Neural cell (in vitro differentiated cells): ENCODE results near the gene CDCA5.

Experiments
- EZH2 ChIP-seq: fragments of 200-600, 300-800 bp; shearing (Covaris generic), sonication (generic); IDR thresholded peaks from 2 replicates; pipeline ENCODE4 v1.6.1; 2014; ENCODE audit warnings: antibody characterized with exemption, low read length, borderline replicate concordance, mild to moderate bottlenecking; ENCODE audit not compliant: insufficient read depth, poor library complexity, severe bottlenecking
- MXI1 ChIP-seq: fragments of 450-650 bp; conservative IDR thresholded peaks from 2 replicates; pipeline ENCODE4 v1.6.1; 2014; ENCODE audit warnings: antibody characterized with exemption, mild to moderate bottlenecking; ENCODE audit not compliant: poor library complexity, severe bottlenecking
- POLR2AphosphoS5 ChIP-seq: IDR thresholded peaks from 2 replicates; pipeline ENCODE4 v1.6.1; 2012
- TAF1 ChIP-seq: IDR thresholded peaks from 2 replicates; pipeline ENCODE4 v1.6.1; 2012; ENCODE audit warnings: low read depth
- TF ChIP-seq, protein P1 (sequence below): fragments of 450-650 bp; IDR thresholded peaks from 2 replicates; pipeline ENCODE4 v1.5.1; 2014; ENCODE audit warnings: antibody characterized with exemption, mild to moderate bottlenecking, moderate library complexity; ENCODE audit not compliant: poor library complexity, severe bottlenecking

- TF ChIP-seq, protein P1, sequence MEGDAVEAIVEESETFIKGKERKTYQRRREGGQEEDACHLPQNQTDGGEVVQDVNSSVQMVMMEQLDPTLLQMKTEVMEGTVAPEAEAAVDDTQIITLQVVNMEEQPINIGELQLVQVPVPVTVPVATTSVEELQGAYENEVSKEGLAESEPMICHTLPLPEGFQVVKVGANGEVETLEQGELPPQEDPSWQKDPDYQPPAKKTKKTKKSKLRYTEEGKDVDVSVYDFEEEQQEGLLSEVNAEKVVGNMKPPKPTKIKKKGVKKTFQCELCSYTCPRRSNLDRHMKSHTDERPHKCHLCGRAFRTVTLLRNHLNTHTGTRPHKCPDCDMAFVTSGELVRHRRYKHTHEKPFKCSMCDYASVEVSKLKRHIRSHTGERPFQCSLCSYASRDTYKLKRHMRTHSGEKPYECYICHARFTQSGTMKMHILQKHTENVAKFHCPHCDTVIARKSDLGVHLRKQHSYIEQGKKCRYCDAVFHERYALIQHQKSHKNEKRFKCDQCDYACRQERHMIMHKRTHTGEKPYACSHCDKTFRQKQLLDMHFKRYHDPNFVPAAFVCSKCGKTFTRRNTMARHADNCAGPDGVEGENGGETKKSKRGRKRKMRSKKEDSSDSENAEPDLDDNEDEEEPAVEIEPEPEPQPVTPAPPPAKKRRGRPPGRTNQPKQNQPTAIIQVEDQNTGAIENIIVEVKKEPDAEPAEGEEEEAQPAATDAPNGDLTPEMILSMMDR, result no peak
- TF ChIP-seq TAF1 (no peak), EZH2 (no peak), POLR2AphosphoS5 (no peak), MXI1 (no peak)
These were observed 556 bp downstream of the CDCA5 start for GRCh38 chr11:65083134-65083833.
